SIG-M5 (cell line): Measurements from ENCODE around the gene CTBP2.
"Not testable (repeated sequence)": the region's sequence is repeated elsewhere in the genome, so short reads cannot be mapped to it uniquely, and the experiment has no call there.

Source experiments
- DNase-seq: peaks from one replicate; lab custom pipeline; 2025; lab: John Stamatoyannopoulos, UW

CTBP2 gene

DNA sequence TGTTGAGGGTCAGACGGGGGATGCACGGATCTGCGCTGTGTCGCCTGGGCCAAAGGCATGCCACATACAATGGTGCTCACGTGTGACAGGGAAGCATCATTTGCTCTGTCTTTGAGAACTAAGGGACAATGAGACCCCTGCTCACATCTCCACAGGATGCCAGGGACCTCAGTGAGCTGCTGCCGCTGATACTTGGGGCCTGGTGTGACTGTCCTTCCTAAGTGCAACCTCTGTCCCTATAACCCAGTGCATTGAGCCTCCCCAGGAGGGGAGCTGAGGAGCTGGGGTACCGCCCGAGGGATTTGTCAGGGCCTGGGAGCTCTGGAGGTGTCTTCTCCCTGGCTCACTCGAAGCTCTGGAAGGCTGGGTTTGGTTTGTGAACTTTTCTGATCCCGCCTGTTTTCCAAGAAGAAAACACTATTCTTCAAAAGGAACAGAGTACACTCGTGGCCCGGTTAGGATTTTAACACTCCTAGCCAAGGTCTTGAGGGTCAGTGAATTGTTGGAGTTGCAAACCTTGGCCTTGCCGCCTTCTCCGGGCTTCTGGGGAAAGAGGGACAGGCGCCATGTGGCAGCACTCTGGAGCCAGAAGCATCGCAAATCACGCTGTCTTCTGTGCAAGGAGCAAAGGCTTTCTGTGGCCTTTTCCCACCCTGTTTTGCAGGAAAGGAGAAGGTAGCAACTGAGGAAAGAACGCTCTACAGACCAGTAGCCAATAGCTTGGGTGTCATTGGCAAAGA lies 26.2 kb upstream of the CTBP2 start:
- DNase-seq, result no peak

DNA sequence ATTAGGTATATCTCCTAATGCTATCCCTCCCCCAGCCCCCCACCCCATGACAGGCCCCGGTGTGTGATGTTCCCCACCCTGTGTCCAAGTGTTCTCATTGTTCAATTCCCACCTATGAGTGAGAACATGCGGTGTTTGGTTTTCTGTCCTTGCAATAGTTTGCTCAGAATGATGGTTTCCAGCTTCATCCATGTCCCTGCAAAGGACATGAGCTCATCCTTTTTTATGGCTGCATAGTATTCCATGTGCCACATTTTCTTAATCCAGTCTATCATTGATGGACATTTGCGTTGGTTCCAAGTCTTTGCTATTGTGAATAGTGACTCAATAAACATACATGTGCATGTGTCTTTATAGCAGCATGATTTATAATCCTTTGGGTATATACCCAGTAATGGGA lies 18.7 kb upstream of the CTBP2 start:
- not testable (repeated sequence) for DNase-seq

DNA sequence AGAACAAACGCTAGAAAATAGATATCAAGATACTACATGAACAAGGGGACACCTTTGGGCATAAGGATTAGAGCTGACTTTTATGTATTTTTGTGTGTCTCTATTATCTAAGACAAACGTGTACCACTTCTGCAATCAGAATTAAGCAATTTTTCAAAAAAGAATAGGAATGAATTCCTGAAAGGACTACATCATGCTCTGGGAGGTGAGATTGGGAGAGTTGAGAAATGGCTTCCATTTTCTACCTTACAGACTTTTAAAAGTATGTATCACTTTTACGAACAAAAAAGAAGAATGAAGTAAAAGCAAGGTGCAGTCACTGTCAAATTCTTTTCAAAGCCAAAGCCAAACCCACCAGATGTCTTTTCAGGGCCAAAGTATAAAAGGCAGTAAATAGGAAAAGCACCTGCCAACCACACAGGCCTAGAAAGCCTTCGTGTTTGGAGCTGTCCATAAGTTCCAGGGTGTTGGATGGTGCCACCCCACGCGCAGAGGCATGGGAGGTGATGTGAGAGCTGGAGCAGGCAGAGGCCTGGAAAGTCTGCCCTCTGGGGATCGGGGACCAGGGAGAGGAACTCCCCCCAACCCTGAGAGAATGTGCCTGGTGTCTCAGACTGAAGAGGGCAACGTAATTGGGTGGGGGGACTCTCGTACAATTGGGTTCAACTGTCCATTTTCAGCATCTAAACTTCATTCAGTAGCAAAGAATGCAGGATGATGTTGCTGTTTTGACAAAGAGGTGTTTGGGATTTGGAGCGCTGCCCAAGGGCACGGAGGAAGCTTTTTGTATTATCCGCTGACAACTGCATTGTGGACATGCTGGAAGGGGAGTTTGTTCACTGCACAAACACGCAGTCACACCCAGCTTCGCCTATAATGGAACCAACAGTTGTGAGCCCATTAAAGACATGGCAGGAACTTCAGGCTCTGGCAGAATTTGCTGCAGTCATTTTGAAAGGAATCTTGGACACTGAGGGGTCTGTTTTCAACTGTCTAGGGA lies 17.6 kb upstream of the CTBP2 start:
- DNase-seq, result no peak

DNA sequence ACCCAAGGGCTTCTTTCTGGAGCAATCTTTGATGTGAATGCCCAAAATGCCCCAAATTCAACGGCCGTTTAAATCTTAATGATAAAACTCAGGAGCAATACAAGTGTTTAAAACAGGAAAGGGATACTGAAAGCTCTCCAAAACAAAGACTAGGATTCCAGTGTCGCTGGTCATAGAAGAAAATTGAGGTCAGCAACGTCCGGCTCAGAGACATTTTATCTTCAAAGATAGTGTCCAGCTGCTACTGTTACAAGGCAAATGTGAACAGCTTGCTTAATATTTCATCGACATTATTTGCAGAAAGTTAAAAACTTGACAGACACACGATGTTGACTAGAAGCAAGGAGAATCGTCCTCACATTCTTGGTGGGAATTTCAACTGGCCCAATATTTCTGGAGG lies 15.4 kb upstream of the CTBP2 start:
- no peak for DNase-seq

DNA sequence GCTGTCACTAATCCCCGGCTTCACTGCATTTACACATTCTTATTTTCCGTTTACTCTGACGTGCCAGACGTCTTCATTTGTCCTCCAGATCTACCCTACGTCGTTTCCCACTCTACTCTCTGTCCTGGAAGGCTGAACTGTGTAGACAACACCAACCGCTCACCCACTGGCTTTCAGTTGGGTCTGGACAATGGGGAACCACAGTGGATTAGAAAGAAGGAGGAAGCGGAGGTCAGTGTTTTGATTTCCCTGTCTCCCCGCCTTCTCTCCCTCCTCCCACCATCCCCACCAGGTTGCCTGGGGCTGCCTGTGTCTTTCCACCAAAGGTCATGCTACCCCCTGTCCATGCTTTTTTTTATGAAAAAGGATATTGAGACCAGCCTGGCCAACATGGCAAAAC lies 14.0 kb upstream of the CTBP2 start:
- no peak for DNase-seq

DNA sequence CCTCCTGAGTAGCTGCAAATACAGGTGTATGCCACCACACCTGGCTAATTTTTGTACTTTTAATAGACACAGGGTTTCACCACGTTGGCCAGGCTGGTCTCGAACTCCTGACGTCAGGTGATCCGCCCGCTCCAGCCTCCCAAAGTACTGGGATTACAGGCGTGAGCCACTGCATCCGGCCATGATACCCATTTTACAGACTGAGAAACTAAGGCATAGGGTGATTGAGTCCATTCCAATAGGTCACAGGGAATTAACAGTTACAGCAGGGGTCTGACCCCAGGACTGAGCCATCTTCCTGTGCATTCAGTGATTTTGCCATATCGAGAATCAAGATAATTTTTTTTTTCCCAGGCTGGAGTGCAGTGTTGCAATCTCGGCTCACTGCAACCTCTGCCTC lies 12.3 kb upstream of the CTBP2 start:
- no peak for DNase-seq

DNA sequence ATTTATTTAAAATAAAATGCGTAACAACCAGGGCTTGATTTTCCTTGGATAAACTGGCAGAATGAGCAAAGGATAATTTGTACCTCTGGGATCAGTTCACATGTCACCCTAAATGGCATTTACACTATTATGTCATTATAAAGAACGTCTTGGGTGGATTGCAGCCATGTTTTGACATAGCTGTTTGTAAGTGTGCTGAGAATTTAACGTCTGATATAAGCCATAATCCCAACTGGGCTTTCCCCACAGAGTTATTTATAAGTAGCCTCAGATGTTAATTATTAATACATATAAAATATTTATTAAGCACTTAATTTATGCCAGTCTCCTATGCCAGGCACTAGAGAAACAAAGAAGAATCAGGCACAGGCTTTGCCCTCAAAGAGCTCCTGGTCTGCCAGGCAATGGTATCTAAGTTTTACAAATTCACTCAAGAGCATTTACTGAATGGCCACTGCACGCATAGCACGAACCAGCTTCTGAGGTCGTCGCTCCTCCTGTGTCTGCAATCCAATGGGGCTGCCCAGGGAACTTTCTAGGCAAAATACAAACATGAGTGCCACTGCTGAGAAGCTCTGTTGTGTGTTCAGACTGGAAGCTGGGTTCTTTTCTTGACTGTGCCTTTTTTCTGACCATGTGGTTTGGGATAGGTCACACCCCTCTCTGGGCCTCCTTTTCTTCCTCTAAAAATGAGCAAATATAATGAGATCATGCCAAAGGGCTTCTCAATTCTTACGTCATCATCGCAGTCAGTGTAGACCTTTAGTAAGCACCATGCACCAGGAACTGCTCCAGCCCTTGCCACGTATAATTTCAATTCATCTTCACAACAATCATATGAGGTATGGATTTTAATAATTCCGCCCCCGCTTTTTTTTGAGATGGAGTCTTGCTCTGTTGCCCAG lies 11.3 kb upstream of the CTBP2 start:
- DNase-seq, result no peak

DNA sequence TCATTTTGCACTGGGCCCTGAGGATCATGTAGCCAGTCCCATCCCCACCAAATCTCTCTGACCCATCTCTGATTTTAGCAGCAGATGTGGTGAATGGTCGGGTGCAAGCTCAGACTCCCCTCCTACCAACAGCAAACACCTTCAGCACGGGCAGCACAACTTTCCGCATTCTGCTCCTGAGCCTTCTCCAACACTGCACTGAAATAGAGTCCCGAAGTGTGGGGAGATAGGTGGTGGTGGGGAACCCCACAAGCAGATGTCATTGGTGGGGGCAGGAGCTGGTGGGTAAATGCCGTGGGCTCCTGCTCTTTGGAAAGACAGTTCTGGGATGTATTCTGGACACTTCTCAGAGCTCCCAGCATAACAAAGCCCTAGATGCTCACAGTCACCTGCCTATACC lies 9.6 kb upstream of the CTBP2 start:
- DNase-seq, result no peak

DNA sequence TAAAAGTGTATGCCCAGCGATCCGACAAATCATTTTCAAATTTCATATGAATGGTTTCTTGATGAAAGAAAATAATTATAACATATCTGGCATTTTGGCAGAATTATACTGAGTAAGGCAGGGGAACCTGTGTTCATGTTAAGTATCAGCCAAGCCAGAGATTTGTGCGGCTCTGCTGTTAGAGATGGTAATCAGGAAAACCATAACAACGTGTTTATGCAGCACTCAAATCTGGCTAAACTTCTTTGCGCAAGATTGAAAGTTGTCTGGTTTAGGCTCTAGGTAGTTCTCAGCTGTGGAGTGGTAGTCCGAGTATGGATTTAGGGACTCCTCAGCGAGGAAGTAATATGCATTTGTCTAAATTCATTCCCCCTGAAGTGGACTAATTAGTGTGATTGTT lies 8.9 kb upstream of the CTBP2 start:
- DNase-seq, result no peak

DNA sequence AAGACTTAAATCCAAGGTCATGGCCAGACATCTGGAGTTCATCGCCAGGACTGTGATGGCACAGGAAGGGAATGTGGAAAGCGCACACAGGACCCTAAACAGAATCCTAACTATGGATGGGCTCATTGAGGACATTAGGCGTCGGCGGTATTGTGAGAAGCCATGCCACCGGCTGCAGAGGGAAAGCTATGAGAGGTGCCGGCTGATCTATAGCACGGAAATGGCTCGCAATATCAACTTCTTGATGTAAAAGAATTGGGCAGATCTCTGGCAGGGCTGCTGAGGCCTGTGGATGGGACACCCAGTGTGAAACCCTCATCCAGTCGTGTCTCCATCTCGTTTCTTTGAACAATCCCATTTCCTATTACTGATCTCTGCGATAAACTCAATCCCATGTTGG lies 6.3 kb upstream of the CTBP2 start:
- DNase-seq, result no peak

DNA sequence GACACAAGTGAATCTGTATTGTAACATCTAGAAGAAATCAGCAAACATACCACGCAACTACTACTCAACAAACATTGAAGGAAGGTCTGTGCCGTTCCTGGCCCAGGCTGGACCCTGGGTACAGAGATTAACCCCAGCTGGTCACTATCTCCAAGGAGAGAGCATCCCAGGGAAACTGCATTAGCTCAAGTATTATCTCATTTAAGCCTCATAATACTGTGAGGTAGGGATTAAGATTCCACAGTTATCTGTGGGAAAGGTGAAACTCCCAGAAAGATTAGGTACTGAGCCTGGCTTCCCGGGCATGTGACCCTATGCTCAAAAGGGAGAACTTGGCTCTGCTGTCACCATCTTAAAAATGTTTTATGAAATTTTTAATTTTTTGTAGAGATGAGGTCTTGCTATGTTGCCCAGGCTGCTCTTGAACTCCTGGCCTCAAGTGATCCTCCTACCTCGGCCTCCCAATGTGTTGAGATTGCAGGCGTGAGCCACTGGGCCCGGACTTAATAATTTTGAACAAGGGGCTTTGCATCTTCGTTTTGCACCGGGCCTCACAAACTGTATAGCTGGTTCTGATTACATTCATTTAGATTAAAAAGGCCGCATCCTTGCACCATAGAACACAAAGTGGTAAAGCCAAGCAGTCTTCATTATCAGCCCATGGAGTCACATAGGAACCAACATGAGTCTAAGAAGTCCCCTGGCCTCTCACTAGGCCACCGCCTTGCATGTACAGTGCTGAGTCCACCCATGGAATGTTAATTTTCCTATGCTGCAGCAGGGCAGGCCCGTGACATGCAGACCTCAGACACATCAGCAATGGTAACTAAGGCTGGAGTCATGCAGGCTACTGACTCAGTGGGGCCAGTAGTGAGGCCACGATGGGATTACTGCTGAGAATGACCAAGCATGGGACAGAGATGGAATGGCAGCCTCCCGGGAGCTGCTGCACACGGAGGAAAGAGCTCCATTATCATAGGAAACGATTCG lies 5.5 kb upstream of the CTBP2 start:
- DNase-seq, result no peak

DNA sequence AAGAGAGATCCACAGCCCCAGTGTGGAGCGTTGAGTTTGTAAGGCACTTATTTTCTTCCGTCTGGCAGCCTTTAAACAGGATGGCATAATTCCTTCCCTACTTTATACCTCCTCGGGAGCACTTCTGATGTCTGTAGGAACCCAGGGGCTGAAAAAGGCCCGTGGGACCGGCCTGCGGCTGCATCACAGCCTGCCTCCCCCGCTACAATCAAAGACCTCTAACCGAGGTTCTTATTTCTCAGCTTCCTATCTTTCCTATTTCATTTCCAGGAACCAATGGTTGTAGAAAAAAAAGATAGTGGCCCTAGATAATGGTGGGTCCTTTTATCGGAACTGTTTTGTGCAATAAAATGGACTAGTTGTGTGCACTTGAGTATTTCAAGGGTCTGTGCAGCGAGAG lies 4.1 kb upstream of the CTBP2 start:
- DNase-seq, result no peak

DNA sequence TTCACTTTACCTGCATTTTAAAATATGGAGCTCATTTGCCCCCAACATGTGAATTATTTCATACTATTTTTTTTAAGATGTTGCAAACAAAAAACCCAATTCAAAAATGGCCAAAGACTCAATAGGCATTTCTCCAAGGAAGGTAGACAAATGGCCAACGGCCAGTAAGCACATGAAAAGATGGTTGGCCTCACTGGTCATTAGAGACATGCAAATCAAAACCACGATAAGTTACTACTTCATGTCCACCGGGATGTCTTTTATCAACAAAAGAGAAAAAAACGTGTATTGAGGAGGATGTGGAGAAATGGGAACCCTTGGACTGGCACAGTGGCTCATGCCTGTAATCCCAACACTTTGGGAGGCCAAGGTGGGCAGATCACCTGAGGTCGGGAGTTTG lies 3.4 kb upstream of the CTBP2 start:
- DNase-seq, result no peak

DNA sequence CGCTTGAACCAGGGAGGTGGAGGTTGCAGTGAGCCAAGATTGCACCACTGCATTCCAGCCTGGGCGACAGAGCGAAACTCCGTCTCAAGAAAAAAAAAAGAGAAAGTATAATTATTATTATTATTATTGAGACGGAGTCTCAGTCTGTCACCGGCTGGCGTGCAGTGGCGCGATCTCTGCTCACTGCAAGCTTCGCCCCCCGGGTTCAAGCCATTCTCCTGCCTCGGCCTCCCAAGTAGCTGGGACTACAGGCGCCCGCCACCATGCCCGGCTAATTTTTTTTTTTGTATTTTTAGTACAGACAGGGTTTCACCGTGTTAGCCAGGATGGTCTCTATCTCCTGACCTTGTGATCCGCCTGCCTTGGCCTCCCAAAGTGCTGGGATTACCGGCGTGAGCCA lies 2.9 kb upstream of the CTBP2 start:
- not testable (repeated sequence) for DNase-seq

DNA sequence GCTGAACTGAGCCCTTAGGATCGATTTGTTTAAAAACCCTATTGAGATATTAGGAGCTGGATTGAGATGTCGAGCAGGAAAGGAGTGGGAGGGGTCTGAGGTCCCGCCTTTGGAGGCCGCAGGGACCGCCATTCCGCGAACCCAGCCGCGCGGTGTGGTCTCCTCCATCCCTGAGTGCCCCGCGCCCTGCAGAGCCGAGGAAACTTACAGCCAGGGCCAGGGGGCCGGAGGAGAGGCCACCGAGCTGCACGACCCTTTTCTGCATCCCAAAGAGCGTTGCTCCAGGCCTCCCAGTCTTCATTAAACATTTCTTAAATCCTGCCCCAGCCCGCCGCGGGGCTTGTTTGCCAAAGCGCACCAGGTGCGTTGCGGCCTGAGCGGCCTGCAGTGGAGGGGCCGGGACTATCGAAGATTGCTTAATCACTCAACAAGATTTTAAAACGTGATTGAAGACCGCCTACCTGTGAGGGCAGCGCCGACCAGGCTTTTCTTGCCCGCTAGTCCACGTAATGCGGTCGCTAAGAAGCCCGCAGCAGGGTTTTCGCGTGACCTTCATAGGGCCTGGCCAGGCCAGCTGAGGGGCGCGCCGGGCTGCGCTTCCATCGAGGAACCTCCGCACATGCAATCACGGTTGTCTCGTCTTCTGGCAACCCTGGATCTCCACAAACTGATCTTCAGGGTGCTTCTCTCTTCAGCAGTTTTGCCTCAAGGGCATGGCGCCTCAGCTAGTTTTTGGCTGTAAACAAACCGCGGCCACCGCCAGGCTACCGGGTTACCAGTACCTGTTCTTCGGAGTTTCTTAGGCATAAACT lies 2.0 kb upstream of the CTBP2 start:
- no peak for DNase-seq

DNA sequence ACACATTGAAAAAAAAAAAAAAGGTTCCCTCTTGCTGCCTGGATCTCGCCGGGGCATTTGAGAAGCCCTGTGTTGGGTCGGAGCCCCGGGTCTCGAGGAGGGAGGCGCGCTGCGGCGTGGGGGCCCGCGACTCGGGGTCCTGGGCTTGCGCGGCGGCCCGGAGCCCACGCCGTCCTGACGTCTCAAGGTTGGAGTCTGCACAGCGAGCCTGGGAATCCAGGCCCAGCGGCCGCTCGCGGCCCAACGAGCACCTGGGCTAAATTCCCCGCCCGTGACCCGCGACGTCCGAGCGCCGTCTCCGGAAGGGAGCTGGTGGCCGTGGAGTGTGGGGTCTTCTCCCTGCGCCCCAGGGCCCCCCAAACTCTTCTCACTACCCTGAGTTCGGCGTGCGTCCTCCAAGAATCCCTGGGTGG lies 1.4 kb upstream of the CTBP2 start:
- no peak for DNase-seq

DNA sequence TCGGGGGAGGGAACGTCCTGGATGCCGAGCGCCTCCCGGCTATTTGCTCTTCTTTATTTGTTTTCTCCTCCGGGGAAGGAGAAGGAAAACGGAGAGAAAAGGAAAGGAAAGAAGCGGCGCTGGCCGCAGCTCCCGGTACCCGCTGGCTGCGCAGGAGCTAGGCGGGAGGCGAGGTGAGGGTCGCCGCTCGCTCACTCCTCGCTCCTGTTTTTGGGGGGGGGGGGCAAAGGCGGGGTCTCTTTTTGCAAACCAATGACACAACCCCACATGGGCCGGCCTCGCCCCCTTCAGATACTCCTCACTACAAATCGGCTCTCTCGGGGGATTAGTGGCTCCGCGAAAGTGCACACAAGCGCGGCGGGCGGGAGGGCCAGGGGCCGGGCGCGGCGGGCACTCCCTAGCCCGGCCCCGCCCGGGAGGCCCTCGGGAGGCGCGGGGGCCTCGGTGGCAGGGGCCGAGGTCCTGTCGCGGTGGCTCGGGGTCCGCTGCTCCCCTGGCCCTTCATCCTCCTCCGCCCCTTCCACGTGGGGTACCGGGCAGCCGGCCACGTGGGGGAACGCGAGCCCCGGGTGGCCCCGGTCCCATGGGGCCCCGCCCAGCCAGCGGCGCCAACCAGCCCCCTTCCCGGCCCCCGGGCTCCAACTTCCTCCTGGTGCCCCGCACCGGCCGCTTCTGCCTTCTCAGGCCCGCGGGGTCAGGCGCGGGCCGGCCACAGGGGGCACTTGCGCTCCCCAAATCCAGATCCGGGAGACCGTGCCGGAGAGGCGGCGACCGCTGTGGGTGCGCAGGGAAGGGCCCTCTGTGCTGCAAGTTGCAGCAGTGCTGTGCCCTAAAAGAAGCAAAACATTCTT lies 718 bp upstream of the CTBP2 start:
- no peak for DNase-seq

DNA sequence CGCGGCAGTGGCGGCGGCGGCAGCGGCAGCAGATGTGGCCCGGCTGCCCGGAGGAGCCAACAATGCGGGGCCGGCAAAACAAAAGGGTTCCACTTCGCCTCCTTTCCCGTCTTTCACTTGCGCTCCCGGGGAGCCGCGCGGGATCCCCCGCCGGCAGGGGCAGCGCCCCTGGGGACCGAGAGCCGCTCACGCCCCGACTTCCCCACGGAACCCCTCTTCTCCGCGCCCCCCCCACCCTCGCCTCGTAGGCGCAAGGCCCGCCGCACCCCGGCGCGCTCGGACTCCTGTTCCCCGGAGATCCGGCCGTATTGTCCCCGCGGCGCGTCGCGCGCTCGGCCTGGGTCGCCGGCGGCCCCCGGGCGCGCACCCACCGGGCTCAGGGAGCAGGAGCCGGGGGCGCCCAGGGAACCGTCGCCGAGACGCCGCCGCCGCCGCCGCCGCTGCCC lies 854 bp downstream of the CTBP2 start:
- DNase-seq, result no peak
